Psoas muscle (tissue), 8 donors: Measurements from ENCODE around the gene PLS3. TPM values are rescaled to one million over a fixed set of nuclear protein-coding genes. Genes with fewer than 3 reads are reported as not detected.

Experiments used
- ATAC-seq, 4 donors: fragments of 200-7000 bp; cut with Tn5 transposase; one replicate each; pipeline ENCODE4 v1.9.1; 2020; ENCODE audit warnings: moderate library complexity in 3 of 4, mild to moderate bottlenecking in 2 of 4
- DNase-seq, 2 donors: peaks; one replicate each; pipeline ENCODE4 v3.0.0-alpha.2; 2020
- H3K27ac ChIP-seq: fragments of 200-600 bp; one replicate; pipeline ENCODE4 v1.8.0; 2022
- H3K27me3 ChIP-seq, 3 donors: fragments of 200-600 bp in 1 of 3; one replicate each; pipeline versions ENCODE4 v1.6.1 to v1.8.0; 2013 to 2022; ENCODE audit warnings: low read length in 2 of 3, mild to moderate bottlenecking in 2 of 3, moderate library complexity in 1 of 3; ENCODE audit not compliant: insufficient read depth in 3 of 3
- H3K36me3 ChIP-seq, 2 donors: fragments of 200-600 bp in 1 of 2; one replicate each; pipeline versions ENCODE4 v1.6.1 to v1.8.0; 2013 to 2022; ENCODE audit warnings: low read depth in 1 of 2, mild to moderate bottlenecking in 1 of 2, moderate library complexity in 1 of 2; ENCODE audit not compliant: insufficient read depth in 1 of 2
- H3K4me1 ChIP-seq: fragments of 200-600 bp; one replicate; pipeline ENCODE4 v1.8.0; 2022
- H3K4me3 ChIP-seq: fragments of 200-600 bp; one replicate; pipeline ENCODE4 v1.8.0; 2022; ENCODE audit warnings: mild to moderate bottlenecking
- H3K9me3 ChIP-seq: fragments of 200-600 bp; one replicate; pipeline ENCODE4 v1.8.0; 2022
- WGBS, 3 donors: extraction: QIAGEN DNeasy Blood & Tissue Kit; methylation state at CpG; one replicate each; pipeline versions ENCODE4 v1.1.6 to v1.1.7; 2013; 5-methylcytosine and 5-hydroxymethylcytosine counted together
- intact Hi-C, 2 donors: fragments of 100-400 bp; cut with DNase I; formaldehyde crosslinking; loops; one replicate each; pipeline versions ENCODE4 v1.11.0 to v1.14.2; 2022
- polyA plus RNA-seq, 3 donors: library from polyadenylated mRNA; stranded (reverse); fragments of 200-250 nt; gene quantifications; one replicate each; pipeline ENCODE4 v1.2.3, GENCODE V29; 2013
- total RNA-seq, 4 donors: library from RNA; stranded (reverse); fragmentation: NEBNext Ultra II Directional in 2 of 4; extraction: Animal tissue kit (Norgen Biotek cat#: 25700) in 2 of 4; gene quantifications; one replicate each; pipeline versions ENCODE4 v1.2.1 to v1.2.4, GENCODE V29; 2021 to 2023
- TF ChIP-seq, protein P1 (sequence below): fragments of 200-600 bp; IDR thresholded peaks from one replicate; pipeline ENCODE4 v1.8.0; 2022; ENCODE audit warnings: antibody characterized with exemption
- donor health status: healthy with polysubstance abuse.
- donor health status: DM: no; HTN: no; CAD: no; lungs with moderate emphysema.
- donor health status: Bipolar disorder and iron deficiency.
- donor health status: healthy.
- donor health status: DM: yes; HTN: yes; CAD: no.
- donor health status: DM: no; HTN: no; CAD: no.
- donor health status: DM: no; HTN: no; CAD: no.
- donor health status: DM: yes; HTN: yes; CAD: no.

Gene PLS3
- total and polyA plus RNA-seq, 7 donors = 12.9 to 31.3 (median 21.5) TPM

DNA sequence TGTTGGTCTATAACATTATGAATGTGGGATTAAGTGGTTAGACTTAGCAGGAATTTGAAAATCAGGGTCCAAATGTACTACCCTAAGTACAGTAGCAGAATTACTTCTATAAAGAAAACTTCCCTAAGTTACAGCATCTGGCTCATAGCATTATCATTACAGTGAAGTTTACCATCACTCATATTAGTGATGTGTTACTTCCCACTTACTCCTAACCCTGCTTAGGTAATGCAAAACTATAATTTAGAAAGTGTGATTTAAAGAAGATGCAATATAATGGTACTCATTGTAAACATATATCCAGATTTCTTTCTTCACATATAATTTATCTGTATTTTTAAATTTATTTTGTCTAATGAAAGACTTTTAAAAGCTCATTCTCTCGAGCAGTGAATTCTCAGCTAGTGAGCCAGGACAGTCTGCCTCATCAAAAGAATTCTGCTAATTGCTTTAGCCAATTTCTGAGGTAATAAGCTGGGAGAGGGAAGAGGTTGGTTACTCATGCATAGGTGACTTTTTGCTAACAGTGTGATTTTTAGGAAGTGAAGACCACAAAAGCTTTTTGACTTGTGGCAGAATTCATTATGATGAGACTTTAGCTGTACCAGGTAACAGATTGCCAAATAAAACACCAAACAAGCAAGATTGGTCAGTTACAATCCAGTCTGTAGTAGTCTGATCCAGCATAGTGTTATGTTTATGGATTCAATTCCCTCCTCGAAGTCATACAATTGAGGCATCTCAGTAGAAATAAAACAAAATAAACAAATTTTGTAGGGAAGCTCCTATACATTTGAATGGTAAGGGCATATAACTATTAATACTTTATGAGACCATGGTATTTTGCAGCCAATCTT lies 21.0 kb downstream of the PLS3 start:
- Histone ChIP-seq H3K36me3 (no peaks in the 10 kb centered on the region), H3K4me1 (peaks cover 16% of the 10 kb centered on the region), H3K27ac (peak overlapping the region; percentile 38), H3K9me3 (no peaks in the 10 kb centered on the region), H3K4me3 (no peak overlapping the region), H3K27me3 (peaks cover 0 to 15% (median 0%) of the 10 kb centered on the region in 3 donors)
- ATAC-seq (peak in 2 of 4 donors; percentile 20 to 53), DNase-seq (no peak)
- intact Hi-C loops = no loop called here
- WGBS, 3 donors = 21 to 39% (median 26%) methylated on average over 2 of the region's 2 CpGs
- TF ChIP-seq, protein P1, sequence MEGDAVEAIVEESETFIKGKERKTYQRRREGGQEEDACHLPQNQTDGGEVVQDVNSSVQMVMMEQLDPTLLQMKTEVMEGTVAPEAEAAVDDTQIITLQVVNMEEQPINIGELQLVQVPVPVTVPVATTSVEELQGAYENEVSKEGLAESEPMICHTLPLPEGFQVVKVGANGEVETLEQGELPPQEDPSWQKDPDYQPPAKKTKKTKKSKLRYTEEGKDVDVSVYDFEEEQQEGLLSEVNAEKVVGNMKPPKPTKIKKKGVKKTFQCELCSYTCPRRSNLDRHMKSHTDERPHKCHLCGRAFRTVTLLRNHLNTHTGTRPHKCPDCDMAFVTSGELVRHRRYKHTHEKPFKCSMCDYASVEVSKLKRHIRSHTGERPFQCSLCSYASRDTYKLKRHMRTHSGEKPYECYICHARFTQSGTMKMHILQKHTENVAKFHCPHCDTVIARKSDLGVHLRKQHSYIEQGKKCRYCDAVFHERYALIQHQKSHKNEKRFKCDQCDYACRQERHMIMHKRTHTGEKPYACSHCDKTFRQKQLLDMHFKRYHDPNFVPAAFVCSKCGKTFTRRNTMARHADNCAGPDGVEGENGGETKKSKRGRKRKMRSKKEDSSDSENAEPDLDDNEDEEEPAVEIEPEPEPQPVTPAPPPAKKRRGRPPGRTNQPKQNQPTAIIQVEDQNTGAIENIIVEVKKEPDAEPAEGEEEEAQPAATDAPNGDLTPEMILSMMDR = no peak

DNA sequence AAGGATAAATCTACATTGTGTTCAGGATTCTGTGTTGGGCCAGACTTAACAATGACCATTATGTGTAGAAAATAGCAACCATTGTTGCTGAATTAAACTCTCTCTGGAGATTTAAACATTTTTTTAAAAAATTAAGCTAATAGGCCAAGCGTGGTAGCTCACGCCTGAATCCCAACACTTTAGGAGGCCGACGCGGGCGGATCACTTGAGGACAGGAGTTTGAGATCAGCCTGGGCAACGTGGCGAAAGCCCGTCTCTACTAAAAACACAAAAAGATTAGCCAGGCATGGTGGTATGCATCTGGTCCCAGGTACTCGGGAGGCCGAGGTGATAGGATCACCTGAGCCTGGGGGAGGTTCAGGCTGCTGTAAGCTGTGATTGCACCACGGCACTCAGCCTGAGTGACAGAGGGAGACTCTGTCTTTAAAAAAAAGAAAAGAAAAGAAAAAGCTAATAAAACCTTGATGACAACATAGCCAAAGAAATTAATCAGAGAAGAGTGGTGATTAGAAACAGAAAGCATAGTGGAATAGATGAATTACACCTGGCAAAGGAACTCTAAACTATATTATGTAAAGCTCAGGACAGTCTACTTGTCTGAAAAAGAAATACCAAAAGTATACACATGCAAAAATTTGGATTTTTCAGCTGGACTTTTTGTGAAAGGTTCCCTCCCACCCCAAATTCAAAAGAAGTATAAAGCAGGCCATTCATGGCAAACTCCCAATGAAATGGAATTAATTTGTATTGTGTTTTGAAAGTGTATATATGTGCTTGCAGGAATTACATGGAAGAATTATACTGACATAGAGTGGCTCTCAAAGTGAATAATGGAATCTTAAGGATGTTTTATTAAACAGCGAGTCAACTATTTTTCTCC lies 21.9 kb downstream of the PLS3 start:
- Histone ChIP-seq H3K9me3 (no peaks in the 10 kb centered on the region), H3K27me3 (peaks cover 0 to 15% (median 0%) of the 10 kb centered on the region in 3 donors), H3K4me1 (peaks cover 16% of the 10 kb centered on the region), H3K27ac (peak overlapping the region; percentile 38), H3K4me3 (peak overlapping the region; percentile 22), H3K36me3 (no peaks in the 10 kb centered on the region)
- intact Hi-C loops = no loop called here
- TF ChIP-seq, protein P1 = no peak
- peak in 3 of 4 donors; percentile 35 to 59 (median 47) for ATAC-seq
- DNase-seq = no peak
- 40 to 52% (median 50%) methylated on average over 13 of the region's 13 CpGs for WGBS, 3 donors

DNA sequence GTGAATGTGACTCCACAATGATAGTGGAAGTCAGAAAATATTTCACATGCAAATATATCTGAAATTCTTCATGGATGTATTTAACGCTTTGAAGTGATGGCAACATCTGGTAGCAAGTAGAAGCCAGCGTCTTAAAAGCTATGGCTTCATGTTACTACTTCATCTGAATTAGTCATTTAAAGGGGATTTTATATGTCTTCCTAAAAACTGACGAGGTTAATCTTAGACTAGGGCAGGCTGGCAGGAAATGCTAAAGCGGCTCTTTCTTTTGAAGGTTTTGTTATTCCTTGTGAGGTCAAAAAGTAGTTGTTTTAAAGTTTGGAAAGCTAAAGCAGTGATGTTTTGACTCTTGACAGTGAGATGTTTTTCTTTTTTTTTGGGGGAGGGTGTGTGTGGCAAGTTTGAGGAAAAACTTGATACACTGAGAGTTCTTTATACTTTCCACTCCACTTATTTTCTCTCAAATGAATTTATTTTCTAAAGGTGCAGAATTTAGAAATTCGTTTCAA lies 22.6 kb downstream of the PLS3 start:
- peak in 2 of 4 donors; percentile 41 to 65 for ATAC-seq
- intact Hi-C loops = no loop called here
- no peak for DNase-seq
- TF ChIP-seq, protein P1 = no peak
- Histone ChIP-seq H3K4me1 (peaks cover 16% of the 10 kb centered on the region), H3K4me3 (peak overlapping the region; percentile 22), H3K9me3 (no peaks in the 10 kb centered on the region), H3K36me3 (no peaks in the 10 kb centered on the region), H3K27ac (peak overlapping the region; percentile 38), H3K27me3 (peaks cover 0 to 19% (median 0%) of the 10 kb centered on the region in 3 donors)
- WGBS, 3 donors = 9 to 18% (median 12%) methylated on average over 5 of the region's 5 CpGs

DNA sequence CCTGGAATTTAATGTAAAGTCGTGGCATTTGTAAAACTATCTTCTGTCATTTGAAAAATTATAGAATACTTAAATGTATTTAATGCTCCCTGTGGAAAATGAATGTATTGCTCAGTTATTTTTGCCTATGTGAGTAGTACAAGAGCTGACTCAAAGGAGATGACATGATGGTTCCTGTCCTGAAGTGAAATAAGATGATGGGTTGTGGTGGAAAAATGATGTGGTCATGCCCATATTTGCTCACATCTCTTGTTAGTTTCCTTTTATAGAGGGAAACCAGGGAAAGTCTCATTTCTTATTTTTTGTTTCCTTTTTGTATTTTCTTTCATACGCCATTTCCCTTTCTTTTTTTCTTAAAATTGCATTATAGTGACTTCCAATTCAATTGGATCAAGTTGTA lies 23.7 kb downstream of the PLS3 start:
- TF ChIP-seq, protein P1 = no peak
- H3K36me3 ChIP-seq = no peaks in the 10 kb centered on the region
- intact Hi-C loops = no loop called here
- peaks cover 0 to 28% (median 0%) of the 10 kb centered on the region in 3 donors for H3K27me3 ChIP-seq
- 60 to 77% (median 66%) methylated on average over 2 of the region's 2 CpGs for WGBS, 3 donors
- DNase-seq (no peak), ATAC-seq (peak; percentile 40 to 64 (median 62))
- peaks cover 16% of the 10 kb centered on the region for H3K4me1 ChIP-seq
- H3K4me3 ChIP-seq = no peak overlapping the region
- H3K27ac ChIP-seq = peak overlapping the region; percentile 38
- no peaks in the 10 kb centered on the region for H3K9me3 ChIP-seq
